Body of pancreas (tissue), 4 donors: ENCODE results near the gene MYLK4.

Source experiments
- CTCF ChIP-seq, 7 experiments: fragments of 450-650 bp in 4 of 7; fragments of 200-600 bp in 3 of 7; sonication (generic) in 3 of 7; IDR thresholded peaks; one replicate each; pipeline ENCODE4 v1.5.1; 2016 to 2019; ENCODE audit warnings: antibody characterized with exemption in 7 of 7
- POLR2A ChIP-seq, 3 donors: fragments of 450-650 bp; IDR thresholded peaks; one replicate each; pipeline ENCODE4 v1.6.1; 2016; ENCODE audit warnings: antibody characterized with exemption in 3 of 3, mild to moderate bottlenecking in 2 of 3

GRCh38 chr6:2669067-2669700, 81.5 kb downstream of the MYLK4 start:
- no peak for TF ChIP-seq CTCF (IDR thresholded peaks at IDR 0.05)
- no peak for TF ChIP-seq POLR2A (IDR thresholded peaks at IDR 0.05)
